ENCODE results near the gene DYNC2I2.

The DYNC2I2 gene

DNA sequence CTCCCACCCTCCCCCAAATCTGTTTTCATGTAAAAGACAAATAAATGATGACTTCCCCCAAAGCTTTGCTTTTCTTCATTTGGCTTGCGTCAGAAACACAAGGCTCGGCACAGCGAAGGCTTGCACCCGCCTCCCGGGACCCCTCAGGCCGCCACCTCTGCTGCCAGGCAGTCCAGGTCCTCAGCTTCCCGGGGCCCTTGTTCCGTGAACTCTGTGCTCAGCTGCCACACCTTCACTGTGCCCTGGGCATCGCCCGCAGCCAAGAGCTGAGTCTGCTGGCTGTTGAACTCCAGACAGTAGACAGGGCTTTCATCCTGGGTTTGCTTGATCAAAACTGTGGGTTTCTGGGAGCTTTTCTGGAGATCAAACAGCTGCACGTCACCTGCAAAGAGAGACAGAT is 23.0 kb downstream of the DYNC2I2 start:
- no peaks in the 10 kb centered on the region for H3K4me1 ChIP-seq (ENCODE audit: control insufficient read depth in 1 of 2, insufficient read depth in 1 of 2, low read depth in 1 of 2, low read length in 1 of 2)
- no peaks in the 10 kb centered on the region for H3K9me3 ChIP-seq
- H3K36me3 ChIP-seq, result peaks cover 90% of the 10 kb centered on the region
- no peak overlapping the region for H3K27ac ChIP-seq
- H3K27me3 ChIP-seq, result no peaks in the 10 kb centered on the region
- no peak overlapping the region for H3K4me3 ChIP-seq (ENCODE audit: low read depth in 1 of 2, low read length in 1 of 2)
- TF ChIP-seq, protein P1, sequence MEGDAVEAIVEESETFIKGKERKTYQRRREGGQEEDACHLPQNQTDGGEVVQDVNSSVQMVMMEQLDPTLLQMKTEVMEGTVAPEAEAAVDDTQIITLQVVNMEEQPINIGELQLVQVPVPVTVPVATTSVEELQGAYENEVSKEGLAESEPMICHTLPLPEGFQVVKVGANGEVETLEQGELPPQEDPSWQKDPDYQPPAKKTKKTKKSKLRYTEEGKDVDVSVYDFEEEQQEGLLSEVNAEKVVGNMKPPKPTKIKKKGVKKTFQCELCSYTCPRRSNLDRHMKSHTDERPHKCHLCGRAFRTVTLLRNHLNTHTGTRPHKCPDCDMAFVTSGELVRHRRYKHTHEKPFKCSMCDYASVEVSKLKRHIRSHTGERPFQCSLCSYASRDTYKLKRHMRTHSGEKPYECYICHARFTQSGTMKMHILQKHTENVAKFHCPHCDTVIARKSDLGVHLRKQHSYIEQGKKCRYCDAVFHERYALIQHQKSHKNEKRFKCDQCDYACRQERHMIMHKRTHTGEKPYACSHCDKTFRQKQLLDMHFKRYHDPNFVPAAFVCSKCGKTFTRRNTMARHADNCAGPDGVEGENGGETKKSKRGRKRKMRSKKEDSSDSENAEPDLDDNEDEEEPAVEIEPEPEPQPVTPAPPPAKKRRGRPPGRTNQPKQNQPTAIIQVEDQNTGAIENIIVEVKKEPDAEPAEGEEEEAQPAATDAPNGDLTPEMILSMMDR (IDR thresholded peaks at IDR 0.05), result no peak

DNA sequence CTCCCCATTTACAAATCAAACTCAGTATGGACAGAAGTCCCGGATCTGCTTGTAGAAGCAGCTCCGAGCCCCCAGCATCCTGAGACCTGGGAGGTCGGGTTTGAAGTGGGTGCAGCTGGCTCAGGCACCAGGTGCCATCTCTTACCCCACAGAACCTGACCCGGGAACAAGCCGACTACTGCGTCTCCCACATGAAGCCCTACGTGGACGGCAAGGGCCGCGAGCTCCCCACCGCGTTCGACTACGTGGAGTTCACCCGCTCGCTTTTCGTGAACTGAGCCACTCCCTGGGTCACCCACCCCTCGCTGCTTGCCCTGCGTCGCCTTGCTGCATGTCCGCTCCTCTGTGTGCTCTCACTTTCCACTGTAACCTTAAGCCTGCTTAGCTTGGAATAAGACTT is 23.6 kb downstream of the DYNC2I2 start:
- TF ChIP-seq, protein P1 (IDR thresholded peaks at IDR 0.05), result no peak
- H3K36me3 ChIP-seq, result peaks cover 95% of the 10 kb centered on the region
- H3K27me3 ChIP-seq, result no peaks in the 10 kb centered on the region
- H3K27ac ChIP-seq, result no peak overlapping the region
- H3K4me1 ChIP-seq (ENCODE audit: control insufficient read depth in 1 of 2, insufficient read depth in 1 of 2, low read depth in 1 of 2, low read length in 1 of 2), result no peaks in the 10 kb centered on the region
- H3K9me3 ChIP-seq, result no peaks in the 10 kb centered on the region
- no peak overlapping the region for H3K4me3 ChIP-seq (ENCODE audit: low read depth in 1 of 2, low read length in 1 of 2)

DNA sequence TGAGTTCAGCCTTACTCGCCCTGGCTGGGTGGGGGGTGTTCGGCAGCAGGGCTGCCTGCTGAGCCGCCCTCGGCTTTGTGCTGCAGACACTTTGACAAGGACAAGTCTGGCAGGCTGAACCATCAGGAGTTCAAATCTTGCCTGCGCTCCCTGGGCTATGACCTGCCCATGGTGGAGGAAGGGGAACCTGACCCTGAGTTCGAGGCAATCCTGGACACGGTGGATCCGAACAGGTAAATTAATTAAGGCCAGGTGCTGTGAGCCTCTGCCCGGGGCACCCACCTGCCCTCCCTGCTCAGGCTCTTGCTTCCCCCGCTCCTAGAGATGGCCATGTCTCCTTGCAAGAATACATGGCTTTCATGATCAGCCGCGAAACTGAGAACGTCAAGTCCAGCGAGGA is 24.2 kb downstream of the DYNC2I2 start:
- no peaks in the 10 kb centered on the region for H3K27me3 ChIP-seq
- H3K27ac ChIP-seq, result no peak overlapping the region
- H3K9me3 ChIP-seq, result no peaks in the 10 kb centered on the region
- H3K4me3 ChIP-seq (ENCODE audit: low read depth in 1 of 2, low read length in 1 of 2), result no peak overlapping the region
- TF ChIP-seq, protein P1 (IDR thresholded peaks at IDR 0.05), result no peak
- peaks cover 99% of the 10 kb centered on the region for H3K36me3 ChIP-seq
- no peaks in the 10 kb centered on the region for H3K4me1 ChIP-seq (ENCODE audit: control insufficient read depth in 1 of 2, insufficient read depth in 1 of 2, low read depth in 1 of 2, low read length in 1 of 2)

DNA sequence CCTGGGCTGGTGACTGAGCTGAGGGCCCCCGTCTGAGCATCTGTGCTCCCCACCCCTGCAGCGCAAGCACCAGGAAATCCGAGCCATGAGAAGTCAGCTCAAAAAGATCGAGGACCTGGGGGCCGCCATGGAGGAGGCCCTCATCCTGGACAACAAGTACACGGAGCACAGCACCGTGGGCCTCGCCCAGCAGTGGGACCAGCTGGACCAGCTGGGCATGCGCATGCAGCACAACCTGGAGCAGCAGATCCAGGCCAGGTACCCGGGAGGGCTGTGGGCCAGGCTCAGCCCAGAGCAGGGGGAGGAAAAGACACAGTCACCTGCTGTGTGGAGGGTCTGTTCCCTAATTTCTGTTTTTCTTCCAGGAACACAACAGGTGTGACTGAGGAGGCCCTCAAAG is 24.6 kb downstream of the DYNC2I2 start:
- Histone ChIP-seq H3K27ac (no peak overlapping the region), H3K4me1 (ENCODE audit: control insufficient read depth in 1 of 2, insufficient read depth in 1 of 2, low read depth in 1 of 2, low read length in 1 of 2) (no peaks in the 10 kb centered on the region), H3K27me3 (no peaks in the 10 kb centered on the region), H3K4me3 (ENCODE audit: low read depth in 1 of 2, low read length in 1 of 2) (no peak overlapping the region), H3K36me3 (peaks cover 99% of the 10 kb centered on the region), H3K9me3 (no peaks in the 10 kb centered on the region)
- TF ChIP-seq, protein P1 (IDR thresholded peaks at IDR 0.05), result no peak

DNA sequence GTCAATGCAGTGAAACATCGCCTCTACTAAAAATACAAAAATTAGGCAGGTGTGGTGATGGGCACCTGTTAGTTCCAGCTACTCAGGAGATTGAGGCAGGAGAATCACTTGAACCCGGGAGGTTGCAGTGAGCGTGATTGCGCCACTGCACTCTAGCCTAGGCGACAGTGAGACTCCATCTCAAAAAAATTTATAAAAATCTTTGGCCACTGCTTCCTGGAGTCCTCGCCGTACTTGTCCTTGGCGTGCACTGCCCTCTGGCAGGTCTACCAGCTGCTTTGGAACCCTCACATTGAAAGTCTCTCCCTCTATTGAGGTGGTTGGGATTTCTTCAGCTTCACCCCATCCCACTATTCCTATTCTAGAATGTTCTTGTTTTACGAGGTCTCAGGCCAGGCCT is 25.0 kb downstream of the DYNC2I2 start:
- Histone ChIP-seq H3K27ac (no peak overlapping the region), H3K9me3 (no peaks in the 10 kb centered on the region), H3K27me3 (no peaks in the 10 kb centered on the region), H3K4me1 (ENCODE audit: control insufficient read depth in 1 of 2, insufficient read depth in 1 of 2, low read depth in 1 of 2, low read length in 1 of 2) (no peaks in the 10 kb centered on the region), H3K36me3 (peaks cover 99% of the 10 kb centered on the region), H3K4me3 (ENCODE audit: low read depth in 1 of 2, low read length in 1 of 2) (no peak overlapping the region)
- TF ChIP-seq, protein P1 (IDR thresholded peaks at IDR 0.05), result no peak
